GM21529 (cell line): ENCODE measurements around the gene ITK.
"Not testable (repeated sequence)": the region's sequence is repeated elsewhere in the genome, so short reads cannot be mapped to it uniquely, and the experiment has no call there.

ENCODE experiments used
- ATAC-seq: cut with Tn5 transposase; IDR thresholded peaks from one replicate; pipeline ENCODE4 v1.9.1; 2021; ENCODE audit not compliant: unreplicated experiment

ITK gene

GRCh38 chr5:157244704-157245103, 64.1 kb downstream of the ITK start:
- not testable (repeated sequence) for ATAC-seq

GRCh38 chr5:157245476-157245875, 64.8 kb downstream of the ITK start:
- no peak for ATAC-seq

- no peak for ATAC-seq
Observed at GRCh38 chr5:157245886-157246285, 65.2 kb downstream of the ITK start.

GRCh38 chr5:157247267-157247666, 66.6 kb downstream of the ITK start:
- no peak for ATAC-seq

- no peak for ATAC-seq
Observed at GRCh38 chr5:157248821-157249470, 68.3 kb downstream of the ITK start.

- ATAC-seq, result peak; percentile 93
Observed at GRCh38 chr5:157252711-157253465, 72.2 kb downstream of the ITK start.

- ATAC-seq, result peak; percentile 43
Observed at GRCh38 chr5:157253547-157253946, 72.9 kb downstream of the ITK start.

- no peak for ATAC-seq
Observed at GRCh38 chr5:157258450-157258849, 77.8 kb downstream of the ITK start.

- ATAC-seq, result no peak
Observed at GRCh38 chr5:157259699-157260098, 79.1 kb downstream of the ITK start.

- no peak for ATAC-seq
Observed at GRCh38 chr5:157263496-157264090, 83.0 kb downstream of the ITK start.

- ATAC-seq, result peak; percentile 84
Observed at GRCh38 chr5:157265714-157266285, 85.2 kb downstream of the ITK start, which contains the start of gene CYFIP2. CYFIP2 (plus strand) TSS chr5:157266123; CDS start chr5:157285362, 19,239 bp downstream.

GRCh38 chr5:157266286-157267007, 85.8 kb downstream of the ITK start:
- peak; percentile 50 for ATAC-seq

GRCh38 chr5:157267025-157267424, 86.4 kb downstream of the ITK start:
- ATAC-seq, result no peak

- no peak for ATAC-seq
Observed at GRCh38 chr5:157267761-157268480, 87.3 kb downstream of the ITK start.

- no peak for ATAC-seq
Observed at GRCh38 chr5:157269165-157269671, 88.6 kb downstream of the ITK start.

GRCh38 chr5:157269761-157270272, 89.2 kb downstream of the ITK start:
- ATAC-seq, result no peak

GRCh38 chr5:157270771-157271170, 90.1 kb downstream of the ITK start:
- no peak for ATAC-seq

GRCh38 chr5:157271740-157272271, 91.2 kb downstream of the ITK start:
- ATAC-seq, result peak; percentile 84

GRCh38 chr5:157273131-157273556, 92.5 kb downstream of the ITK start:
- peak; percentile 45 for ATAC-seq

GRCh38 chr5:157275403-157275802, 94.8 kb downstream of the ITK start:
- no peak for ATAC-seq
